SK-N-MC (cell line): ENCODE measurements around the gene GSAP.
"Not testable (repeated sequence)": the region's sequence is repeated elsewhere in the genome, so short reads cannot be mapped to it uniquely, and the experiment has no call there.

ENCODE experiments used
- DNase-seq: peaks from one replicate; pipeline ENCODE4 v3.0.0-alpha.2; 2011; ENCODE audit warnings: low read depth, low spot score
- H3K27ac ChIP-seq: fragments of 200-600 bp; sonication (generic); 2 replicates; pipeline ENCODE4 v1.5.1; 2016; ENCODE audit warnings: mixed run types
- H3K36me3 ChIP-seq: fragments of 200-600 bp; sonication (generic); 2 replicates; pipeline ENCODE4 v1.6.1; 2017; ENCODE audit warnings: antibody characterized with exemption, low read length, mixed read lengths; ENCODE audit not compliant: insufficient read depth
- H3K4me3 ChIP-seq: fragments of 200-600 bp; sonication (generic); 2 replicates; pipeline ENCODE4 v1.5.1; 2016
- H3K9ac ChIP-seq: fragments of 200-600 bp; sonication (generic); 2 replicates; pipeline ENCODE4 v1.8.0; 2017; ENCODE audit warnings: mixed run types, mixed read lengths; ENCODE audit not compliant: insufficient read length
- H3K9me3 ChIP-seq: fragments of 200-600 bp; sonication (generic); 2 replicates; pipeline ENCODE4 v1.6.1; 2017; ENCODE audit warnings: low read depth, mild to moderate bottlenecking, antibody characterized with exemption, low read length, moderate library complexity, mixed read lengths
- EZH2 ChIP-seq: fragments of 200-600 bp; sonication (generic); IDR thresholded peaks from one replicate; pipeline ENCODE4 v1.6.1; 2017; ENCODE audit warnings: antibody characterized with exemption
- FOXP2 ChIP-seq: optimal IDR thresholded peaks from 2 replicates; pipeline ENCODE3; 2011; ENCODE audit warnings: mild to moderate bottlenecking, moderate library complexity; ENCODE audit not compliant: insufficient read depth; ENCODE audit errors: extremely low read length, control extremely low read depth
- POLR2AphosphoS5 ChIP-seq: IDR thresholded peaks from 2 replicates; pipeline ENCODE4 v1.6.1; 2012; ENCODE audit warnings: mild to moderate bottlenecking, low read depth, low read length, borderline replicate concordance

GSAP gene

GRCh38 chr7:77338260-77338659 is 77.9 kb downstream of the GSAP start:
- H3K27ac ChIP-seq = no peak overlapping the region

GRCh38 chr7:77337456-77337990 is 78.6 kb downstream of the GSAP start:
- Histone ChIP-seq H3K36me3 (no peaks in the 10 kb centered on the region), H3K27ac (no peak overlapping the region), H3K4me3 (no peak overlapping the region), H3K9me3 (no peaks in the 10 kb centered on the region), H3K9ac (no peak overlapping the region)
- TF ChIP-seq POLR2AphosphoS5 = no peak
- TF ChIP-seq EZH2 = no peak
- TF ChIP-seq FOXP2 = no peak
- DNase-seq = no peak

More at GRCh38 chr7:77338260-77338659, 77.9 kb downstream of the GSAP start:
- no peaks in the 10 kb centered on the region for H3K36me3 ChIP-seq
- no peak overlapping the region for H3K4me3 ChIP-seq
- no peaks in the 10 kb centered on the region for H3K9me3 ChIP-seq
- no peak for DNase-seq
- TF ChIP-seq POLR2AphosphoS5 (no peak), EZH2 (no peak), FOXP2 (no peak)
- no peak overlapping the region for H3K9ac ChIP-seq

GRCh38 chr7:77335581-77335980 is 80.6 kb downstream of the GSAP start:
- no peak overlapping the region for H3K9ac ChIP-seq
- no peak overlapping the region for H3K27ac ChIP-seq
- no peak overlapping the region for H3K4me3 ChIP-seq
- TF ChIP-seq POLR2AphosphoS5 (no peak), FOXP2 (no peak), EZH2 (no peak)
- no peaks in the 10 kb centered on the region for H3K36me3 ChIP-seq
- no peak for DNase-seq
- H3K9me3 ChIP-seq = no peaks in the 10 kb centered on the region

- not testable (repeated sequence) for H3K27ac ChIP-seq, H3K4me3 ChIP-seq, H3K36me3 ChIP-seq, DNase-seq, H3K9ac ChIP-seq, H3K9me3 ChIP-seq
Observed at GRCh38 chr7:77334039-77334438, 82.1 kb downstream of the GSAP start.

- Histone ChIP-seq H3K9ac (no peak overlapping the region), H3K36me3 (no peaks in the 10 kb centered on the region), H3K27ac (no peak overlapping the region), H3K9me3 (no peaks in the 10 kb centered on the region), H3K4me3 (no peak overlapping the region)
- TF ChIP-seq EZH2 (no peak), FOXP2 (no peak), POLR2AphosphoS5 (no peak)
- peak; percentile 34 for DNase-seq
Observed at GRCh38 chr7:77331938-77332695, 84.0 kb downstream of the GSAP start.

GRCh38 chr7:77330169-77330882 is 85.8 kb downstream of the GSAP start:
- no peak for TF ChIP-seq EZH2
- no peak for TF ChIP-seq POLR2AphosphoS5
- TF ChIP-seq FOXP2 = no peak
- DNase-seq = peak; percentile 8
- H3K36me3 ChIP-seq = no peaks in the 10 kb centered on the region
- no peak overlapping the region for H3K4me3 ChIP-seq
- H3K9ac ChIP-seq = no peak overlapping the region
- no peak overlapping the region for H3K27ac ChIP-seq
- no peaks in the 10 kb centered on the region for H3K9me3 ChIP-seq

- Histone ChIP-seq H3K36me3 (no peaks in the 10 kb centered on the region), H3K9me3 (no peaks in the 10 kb centered on the region), H3K27ac (no peak overlapping the region), H3K4me3 (no peak overlapping the region), H3K9ac (no peak overlapping the region)
- TF ChIP-seq FOXP2 (no peak), EZH2 (no peak), POLR2AphosphoS5 (no peak)
- DNase-seq = no peak
Observed at GRCh38 chr7:77329466-77330168, 86.5 kb downstream of the GSAP start.

GRCh38 chr7:77328669-77329068 is 87.5 kb downstream of the GSAP start:
- no peaks in the 10 kb centered on the region for H3K9me3 ChIP-seq
- no peak overlapping the region for H3K4me3 ChIP-seq
- no peak for TF ChIP-seq FOXP2
- TF ChIP-seq EZH2 = no peak
- TF ChIP-seq POLR2AphosphoS5 = no peak
- no peaks in the 10 kb centered on the region for H3K36me3 ChIP-seq
- H3K27ac ChIP-seq = no peak overlapping the region
- H3K9ac ChIP-seq = no peak overlapping the region
- DNase-seq = no peak
